Liver (tissue), 9 donors: ENCODE data around the gene TAOK2. TPM values are rescaled to one million over a fixed set of nuclear protein-coding genes. Genes with fewer than 3 reads are reported as not detected.

Source experiments
- DNase-seq: peaks from one replicate; pipeline ENCODE4 v3.0.0-alpha.2; 2017; ENCODE audit warnings: low spot score
- H3K27ac ChIP-seq, 2 donors: one replicate each; pipeline ENCODE4 v1.7.0; 2013; ENCODE audit warnings: inconsistent platforms in 2 of 2, low read length in 2 of 2, control low read depth in 1 of 2, low read depth in 1 of 2, mild to moderate bottlenecking in 1 of 2
- H3K27me3 ChIP-seq, 4 donors: one replicate each; pipeline versions ENCODE4 v1.6.1 to v1.7.0; 2013; ENCODE audit warnings: low read length in 3 of 4, inconsistent platforms in 1 of 4, mild to moderate bottlenecking in 1 of 4, moderate library complexity in 1 of 4; ENCODE audit not compliant: control insufficient read depth in 4 of 4, insufficient read depth in 4 of 4
- H3K36me3 ChIP-seq, 4 donors: one replicate each; pipeline versions ENCODE4 v1.6.1 to v1.7.0; 2013; ENCODE audit warnings: low read length in 3 of 4, mild to moderate bottlenecking in 3 of 4, low read depth in 1 of 4, moderate library complexity in 1 of 4; ENCODE audit not compliant: control insufficient read depth in 4 of 4, insufficient read depth in 3 of 4
- H3K4me1 ChIP-seq, 4 donors: one replicate each; pipeline versions ENCODE4 v1.6.1 to v1.7.0; 2013; ENCODE audit warnings: low read length in 3 of 4, mild to moderate bottlenecking in 3 of 4, moderate library complexity in 1 of 4; ENCODE audit not compliant: control insufficient read depth in 4 of 4, insufficient read depth in 4 of 4
- H3K4me3 ChIP-seq, 3 donors: one replicate each; pipeline versions ENCODE4 v1.6.1 to v1.7.0; 2013; ENCODE audit warnings: low read length in 3 of 3, control low read depth in 1 of 3, low read depth in 1 of 3, mild to moderate bottlenecking in 1 of 3
- H3K9ac ChIP-seq, 2 donors: one replicate each; pipeline ENCODE4 v1.7.0; 2013; ENCODE audit warnings: low read length in 2 of 2, mild to moderate bottlenecking in 2 of 2, moderate library complexity in 2 of 2, control low read depth in 1 of 2, low read depth in 1 of 2
- H3K9me3 ChIP-seq, 4 donors: one replicate each; pipeline versions ENCODE4 v1.6.1 to v1.7.0; 2013; ENCODE audit warnings: low read length in 3 of 4; ENCODE audit not compliant: control insufficient read depth in 4 of 4
- ATF3 ChIP-seq: IDR thresholded peaks from 2 replicates; pipeline ENCODE4 v1.6.1; 2016; ENCODE audit warnings: antibody characterized with exemption
- EGR1 ChIP-seq, 2 donors: IDR thresholded peaks; 2 replicates each; pipeline ENCODE4 v1.6.1; 2016 to 2018; ENCODE audit warnings: antibody characterized with exemption in 2 of 2, low read depth in 2 of 2
- FOXA2 ChIP-seq: IDR thresholded peaks from 2 replicates; pipeline ENCODE4 v1.6.1; 2016; ENCODE audit warnings: antibody characterized with exemption
- GABPA ChIP-seq, 2 donors: IDR thresholded peaks in 1 of 2; conservative IDR thresholded peaks in 1 of 2; 2 replicates each; pipeline ENCODE4 v1.6.1; 2016; ENCODE audit warnings: antibody characterized with exemption in 2 of 2, mild to moderate bottlenecking in 1 of 2, moderate library complexity in 1 of 2
- HNF4A ChIP-seq, 2 donors: conservative IDR thresholded peaks; 2 replicates each; pipeline ENCODE4 v1.6.1; 2016; ENCODE audit warnings: antibody characterized with exemption in 2 of 2, mild to moderate bottlenecking in 2 of 2
- HNF4G ChIP-seq: IDR thresholded peaks from 2 replicates; pipeline ENCODE4 v1.6.1; 2016; ENCODE audit warnings: antibody characterized with exemption
- JUND ChIP-seq, 2 donors: IDR thresholded peaks; 2 replicates each; pipeline ENCODE4 v1.6.1; 2016; ENCODE audit warnings: antibody characterized with exemption in 2 of 2
- MAX ChIP-seq: IDR thresholded peaks from 2 replicates; pipeline ENCODE4 v1.6.1; 2016; ENCODE audit warnings: antibody characterized with exemption
- NR2F2 ChIP-seq: IDR thresholded peaks from 2 replicates; pipeline ENCODE4 v1.6.1; 2016; ENCODE audit warnings: antibody characterized with exemption
- RAD21 ChIP-seq, 2 donors: IDR thresholded peaks; 2 replicates each; pipeline ENCODE4 v1.6.1; 2016; ENCODE audit warnings: antibody characterized with exemption in 2 of 2, mild to moderate bottlenecking in 2 of 2
- RXRA ChIP-seq, 2 donors: IDR thresholded peaks; 2 replicates each; pipeline ENCODE4 v1.6.1; 2017 to 2018; ENCODE audit warnings: antibody characterized with exemption in 2 of 2, mild to moderate bottlenecking in 1 of 2
- SP1 ChIP-seq: IDR thresholded peaks from 2 replicates; pipeline ENCODE4 v1.6.1; 2018; ENCODE audit warnings: antibody characterized with exemption, mild to moderate bottlenecking
- TAF1 ChIP-seq: conservative IDR thresholded peaks from 2 replicates; pipeline ENCODE4 v1.6.1; 2016; ENCODE audit warnings: antibody characterized with exemption, mild to moderate bottlenecking
- YY1 ChIP-seq: IDR thresholded peaks from 2 replicates; pipeline ENCODE4 v1.6.1; 2016; ENCODE audit warnings: antibody characterized with exemption, mild to moderate bottlenecking
- WGBS: extraction: QIAGEN DNeasy Blood & Tissue Kit; methylation state at CpG from one replicate; pipeline ENCODE4 v1.1.7; 2013; 5-methylcytosine and 5-hydroxymethylcytosine counted together
- polyA plus RNA-seq, 2 donors: library from polyadenylated mRNA; stranded (reverse) in 1 of 2; unstranded in 1 of 2; fragments of 200-250 nt in 1 of 2; fragments of >200 nt in 1 of 2; fragmentation: Nextera tagmentation in 1 of 2; extraction: Ambion mirVana in 1 of 2; gene quantifications; one replicate each; pipeline versions ENCODE4 v1.2.1 to v1.2.3, GENCODE V29; 2013 to 2015
- total RNA-seq, 2 donors: library from RNA; depleted of rRNA; stranded (reverse); fragments of >200 nt; gene quantifications; one replicate each; pipeline ENCODE4 v1.2.3, GENCODE V29; 2014
- TF ChIP-seq, protein P1 (sequence below): IDR thresholded peaks from 2 replicates; pipeline ENCODE4 v1.6.1; 2016; ENCODE audit warnings: antibody characterized with exemption
- donor health status: healthy.
- donor health status: healthy.
- donor health status: healthy.
- donor health status: healthy.
- donor health status: healthy.

Gene TAOK2
- total and polyA plus RNA-seq, 4 donors: 2.2 to 27.9 (median 16.0) TPM

- Histone ChIP-seq H3K9ac (no peak overlapping the region), H3K9me3 (no peaks in the 10 kb centered on the region), H3K4me3 (no peak overlapping the region), H3K27me3 (peaks cover 0 to 5% (median 1%) of the 10 kb centered on the region in 4 donors), H3K4me1 (peaks cover 1 to 7% (median 3%) of the 10 kb centered on the region in 4 donors), H3K27ac (no peak overlapping the region), H3K36me3 (peaks cover 0 to 4% (median 3%) of the 10 kb centered on the region in 4 donors)
- no peak for TF ChIP-seq YY1
- no peak for TF ChIP-seq HNF4A (conservative IDR thresholded peaks at IDR 0.05)
- TF ChIP-seq EGR1 (IDR thresholded peaks at IDR 0.05; ENCODE audit: low read depth in 2 of 2): no peak
- TF ChIP-seq GABPA (IDR thresholded peaks at IDR 0.05 in 1 of 2, conservative IDR thresholded peaks at IDR 0.05 in 1 of 2): no peak
- TF ChIP-seq JUND (IDR thresholded peaks at IDR 0.05): no peak
- no peak for TF ChIP-seq TAF1
- TF ChIP-seq HNF4G: no peak
- TF ChIP-seq SP1: no peak
- 90% methylated on average over 18 of the region's 18 CpGs for WGBS
- no peak for DNase-seq
These were observed 32.4 kb downstream of the TAOK2 start for GRCh38 chr16:30006095-30006473.

- TF ChIP-seq JUND (IDR thresholded peaks at IDR 0.05): no peak
- H3K4me3 ChIP-seq: no peak overlapping the region
- no peaks in the 10 kb centered on the region for H3K9me3 ChIP-seq
- H3K9ac ChIP-seq: no peak overlapping the region
- peaks cover 0 to 4% (median 3%) of the 10 kb centered on the region in 4 donors for H3K36me3 ChIP-seq
- H3K27ac ChIP-seq: no peak overlapping the region
- H3K4me1 ChIP-seq: peaks cover 4 to 9% (median 4%) of the 10 kb centered on the region in 4 donors
- DNase-seq: no peak
- 89% methylated on average over 34 of the region's 34 CpGs for WGBS
- H3K27me3 ChIP-seq: peaks cover 0 to 8% (median 3%) of the 10 kb centered on the region in 4 donors
These were observed 33.1 kb downstream of the TAOK2 start for GRCh38 chr16:30006659-30007377.

GRCh38 chr16:30007378-30007895 lies 33.8 kb downstream of the TAOK2 start:
- peaks cover 0 to 9% (median 4%) of the 10 kb centered on the region in 4 donors for H3K27me3 ChIP-seq

More at GRCh38 chr16:30007378-30007895, 33.8 kb downstream of the TAOK2 start:
- H3K9me3 ChIP-seq: no peaks in the 10 kb centered on the region
- no peak overlapping the region for H3K27ac ChIP-seq
- H3K9ac ChIP-seq: no peak overlapping the region
- H3K4me3 ChIP-seq: no peak overlapping the region
- peaks cover 0 to 3% (median under 1%) of the 10 kb centered on the region in 4 donors for H3K36me3 ChIP-seq
- DNase-seq: no peak
- no peak for TF ChIP-seq JUND (IDR thresholded peaks at IDR 0.05)
- no peak for TF ChIP-seq RAD21 (IDR thresholded peaks at IDR 0.05)
- TF ChIP-seq RXRA (IDR thresholded peaks at IDR 0.05): no peak
- TF ChIP-seq NR2F2: no peak
- no peak for TF ChIP-seq GABPA (IDR thresholded peaks at IDR 0.05 in 1 of 2, conservative IDR thresholded peaks at IDR 0.05 in 1 of 2)
- no peak for TF ChIP-seq TAF1
- no peak for TF ChIP-seq HNF4G
- no peak for TF ChIP-seq EGR1 (IDR thresholded peaks at IDR 0.05; ENCODE audit: low read depth in 2 of 2)
- TF ChIP-seq ATF3: no peak
- TF ChIP-seq MAX: no peak
- TF ChIP-seq FOXA2: no peak
- TF ChIP-seq HNF4A (conservative IDR thresholded peaks at IDR 0.05): no peak
- TF ChIP-seq, protein P1, sequence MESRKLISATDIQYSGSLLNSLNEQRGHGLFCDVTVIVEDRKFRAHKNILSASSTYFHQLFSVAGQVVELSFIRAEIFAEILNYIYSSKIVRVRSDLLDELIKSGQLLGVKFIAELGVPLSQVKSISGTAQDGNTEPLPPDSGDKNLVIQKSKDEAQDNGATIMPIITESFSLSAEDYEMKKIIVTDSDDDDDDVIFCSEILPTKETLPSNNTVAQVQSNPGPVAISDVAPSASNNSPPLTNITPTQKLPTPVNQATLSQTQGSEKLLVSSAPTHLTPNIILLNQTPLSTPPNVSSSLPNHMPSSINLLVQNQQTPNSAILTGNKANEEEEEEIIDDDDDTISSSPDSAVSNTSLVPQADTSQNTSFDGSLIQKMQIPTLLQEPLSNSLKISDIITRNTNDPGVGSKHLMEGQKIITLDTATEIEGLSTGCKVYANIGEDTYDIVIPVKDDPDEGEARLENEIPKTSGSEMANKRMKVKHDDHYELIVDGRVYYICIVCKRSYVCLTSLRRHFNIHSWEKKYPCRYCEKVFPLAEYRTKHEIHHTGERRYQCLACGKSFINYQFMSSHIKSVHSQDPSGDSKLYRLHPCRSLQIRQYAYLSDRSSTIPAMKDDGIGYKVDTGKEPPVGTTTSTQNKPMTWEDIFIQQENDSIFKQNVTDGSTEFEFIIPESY: no peak
- peaks cover 4 to 9% (median 4%) of the 10 kb centered on the region in 4 donors for H3K4me1 ChIP-seq
- 76% methylated on average over 11 of the region's 11 CpGs for WGBS
